Activated T-cell treated with anti-CD3 and anti-CD28 coated beads for 4 hours (primary cell): Measurements from ENCODE around the gene FTH1.
A peak's percentile ranks its signal among the peaks of the same experiment; 100 is the strongest.
"Not testable (repeated sequence)": the region's sequence is repeated elsewhere in the genome, so short reads cannot be mapped to it uniquely, and the experiment has no call there.

ENCODE experiments used
- DNase-seq: peaks from one replicate; pipeline ENCODE4 v3.0.0-alpha.2; 2020

Gene FTH1

GRCh38 chr11:61978703-61979661, 11.5 kb upstream of the FTH1 start:
- DNase-seq = no peak

- no peak for DNase-seq
Observed at GRCh38 chr11:61976813-61977475, 9.5 kb upstream of the FTH1 start.

- no peak for DNase-seq
Observed at GRCh38 chr11:61976420-61976800, 9.0 kb upstream of the FTH1 start.

- no peak for DNase-seq
Observed at GRCh38 chr11:61975638-61976419, 8.4 kb upstream of the FTH1 start.

- no peak for DNase-seq
Observed at GRCh38 chr11:61974766-61975631, 7.6 kb upstream of the FTH1 start.

GRCh38 chr11:61973476-61974162, 6.2 kb upstream of the FTH1 start:
- DNase-seq = no peak

- no peak for DNase-seq
Observed at GRCh38 chr11:61972672-61973475, 5.4 kb upstream of the FTH1 start.

- DNase-seq = no peak
Observed at GRCh38 chr11:61972112-61972671, 4.8 kb upstream of the FTH1 start.

- DNase-seq = peak; percentile 24
Observed at GRCh38 chr11:61971248-61972111, 4.0 kb upstream of the FTH1 start.

- no peak for DNase-seq
Observed at GRCh38 chr11:61969838-61970662, 2.6 kb upstream of the FTH1 start.

- no peak for DNase-seq
Observed at GRCh38 chr11:61969391-61969758, 1.9 kb upstream of the FTH1 start.

- DNase-seq = no peak
Observed at GRCh38 chr11:61968758-61969390, 1.4 kb upstream of the FTH1 start.

GRCh38 chr11:61967924-61968757, 707 bp upstream of the FTH1 start:
- DNase-seq = peak; percentile 20

- DNase-seq = no peak
Observed at GRCh38 chr11:61966734-61967115, 709 bp downstream of the FTH1 start.

- DNase-seq = not testable (repeated sequence)
Observed at GRCh38 chr11:61964666-61965271, 2.7 kb downstream of the FTH1 start.

- no peak for DNase-seq
Observed at GRCh38 chr11:61964058-61964665, 3.3 kb downstream of the FTH1 start.
